ENCODE data around the gene GPR75.
A peak's percentile ranks its signal among the peaks of the same experiment; 100 is the strongest.

The GPR75 gene

DNA sequence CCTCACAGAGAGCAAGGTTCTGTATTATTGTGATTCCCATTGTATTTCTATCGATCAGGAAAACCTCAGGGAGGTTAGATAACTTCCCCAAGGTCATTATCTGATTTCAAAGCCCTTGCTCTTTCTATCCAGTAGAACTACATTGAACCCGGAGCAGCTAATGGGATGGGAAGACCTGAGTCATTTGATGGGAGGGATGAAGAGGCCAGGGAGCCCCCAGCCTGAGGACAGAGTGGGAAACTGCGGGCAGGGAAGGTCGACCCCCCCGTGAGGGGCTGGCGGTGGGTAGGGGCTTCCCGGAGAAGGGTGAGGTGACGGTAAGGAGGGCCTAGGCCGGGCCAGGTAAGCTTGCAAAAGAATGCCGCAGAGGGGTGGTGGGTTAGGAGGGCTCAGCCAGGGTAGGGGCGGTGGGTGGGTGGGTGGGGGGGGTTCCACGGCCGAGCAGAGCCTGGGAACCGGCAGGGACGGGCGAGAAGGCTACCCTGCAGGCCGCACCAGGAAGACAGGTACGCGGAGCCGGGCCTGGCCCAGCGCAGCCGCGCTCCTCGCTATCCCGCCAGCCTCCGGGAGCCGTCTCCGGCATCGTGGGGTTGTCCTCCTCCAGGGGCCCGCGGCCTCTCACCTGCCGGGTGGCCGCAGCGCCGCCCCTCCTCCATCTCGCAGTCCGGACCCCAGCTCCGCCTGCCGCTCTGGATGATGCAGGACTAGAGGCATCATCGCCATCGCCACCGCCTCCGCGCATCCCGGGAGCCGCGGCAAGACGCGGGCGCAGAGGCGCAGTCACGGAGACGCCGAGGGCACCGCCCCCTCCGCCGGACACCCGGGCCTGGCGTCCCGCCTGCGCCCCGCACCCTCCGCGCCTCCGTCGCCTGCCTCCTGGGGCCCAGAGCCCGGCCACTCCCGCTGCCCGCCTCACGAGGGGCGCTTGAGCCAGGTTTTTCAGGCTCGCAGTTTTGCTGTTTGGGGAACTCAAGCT lies at the start of gene GPR75:
TSS of gene GPR75 (minus strand) at position 762 of the 976 bp plus-strand sequence. CDS start 5,211 bp downstream, outside the sequence.
- DNase-seq = no peak

DNA sequence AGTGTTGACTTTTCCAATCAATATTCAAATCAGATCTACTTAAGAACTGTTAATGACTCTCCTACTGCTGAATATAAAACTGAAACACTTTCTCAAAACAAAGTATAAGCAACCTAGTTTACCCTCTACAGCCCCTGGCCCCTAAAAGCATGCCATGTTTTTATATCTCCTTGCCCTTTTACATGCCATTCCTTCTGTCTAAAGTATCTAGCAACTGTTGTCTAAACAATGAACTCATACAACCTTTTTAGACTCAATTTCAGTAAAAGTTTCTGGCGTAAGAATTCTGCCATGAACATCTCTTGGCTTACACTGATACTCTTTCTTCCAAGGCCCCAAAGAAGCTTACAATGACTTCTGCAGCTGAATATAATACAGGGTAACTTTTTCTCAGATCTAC lies 47.8 kb upstream of the GPR75 start:
- DNase-seq = no peak

DNA sequence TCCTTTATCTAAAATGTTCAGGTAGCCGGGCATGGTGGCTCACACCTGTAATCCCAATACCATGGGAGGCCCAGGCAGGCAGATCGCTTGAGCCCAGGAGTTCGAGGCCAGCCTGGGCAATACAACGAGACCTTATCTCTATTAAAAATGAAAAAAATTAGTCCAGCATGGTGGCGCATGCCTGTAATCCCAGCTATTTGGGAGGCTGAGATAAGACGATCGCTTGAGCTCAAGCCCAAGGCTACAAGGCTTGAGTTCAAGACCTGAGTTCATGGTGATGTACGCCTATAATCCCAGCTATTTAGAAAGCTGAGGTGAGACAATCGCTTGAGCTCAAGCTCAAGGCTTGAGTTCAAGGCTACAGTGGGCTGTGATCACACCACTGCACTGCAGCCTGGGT lies 45.6 kb upstream of the GPR75 start:
- no peak for DNase-seq

DNA sequence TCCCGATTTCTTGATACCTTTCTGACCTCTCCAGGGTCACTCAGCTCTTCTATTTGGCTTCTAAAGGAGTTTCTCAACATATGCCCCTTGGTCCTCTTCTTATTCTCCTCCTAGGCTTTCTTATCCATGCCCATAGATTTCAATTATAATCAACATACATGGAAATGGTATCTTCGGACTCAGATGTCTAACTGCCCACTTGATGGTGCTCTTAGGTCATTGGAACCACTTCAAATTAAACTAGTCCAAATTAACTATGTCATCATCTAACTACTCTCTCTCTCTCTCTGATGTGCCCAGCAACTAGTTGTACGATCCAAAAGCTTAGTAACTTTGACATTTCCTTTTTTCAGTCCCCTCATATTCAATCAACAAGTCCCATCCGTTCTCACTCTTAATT lies 43.2 kb upstream of the GPR75 start:
- no peak for DNase-seq

DNA sequence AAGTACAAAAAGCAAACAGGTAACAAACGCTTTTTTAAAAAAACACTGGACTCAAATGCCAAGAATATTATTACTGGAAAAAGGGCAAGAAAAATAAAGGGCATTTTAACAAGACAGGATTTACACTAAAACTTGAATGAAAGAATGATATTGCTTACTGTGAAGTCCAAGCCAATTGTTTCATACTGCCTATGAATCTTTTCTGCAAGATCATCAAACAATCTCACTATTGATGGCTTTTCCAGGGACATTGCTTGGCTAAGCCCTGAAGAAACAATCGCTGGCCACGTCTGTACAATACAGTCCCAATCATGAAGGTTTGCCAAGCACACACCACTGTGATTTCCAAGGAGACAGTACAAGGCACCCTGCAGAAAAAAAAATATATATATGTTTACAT lies 41.4 kb upstream of the GPR75 start:
- DNase-seq = no peak

DNA sequence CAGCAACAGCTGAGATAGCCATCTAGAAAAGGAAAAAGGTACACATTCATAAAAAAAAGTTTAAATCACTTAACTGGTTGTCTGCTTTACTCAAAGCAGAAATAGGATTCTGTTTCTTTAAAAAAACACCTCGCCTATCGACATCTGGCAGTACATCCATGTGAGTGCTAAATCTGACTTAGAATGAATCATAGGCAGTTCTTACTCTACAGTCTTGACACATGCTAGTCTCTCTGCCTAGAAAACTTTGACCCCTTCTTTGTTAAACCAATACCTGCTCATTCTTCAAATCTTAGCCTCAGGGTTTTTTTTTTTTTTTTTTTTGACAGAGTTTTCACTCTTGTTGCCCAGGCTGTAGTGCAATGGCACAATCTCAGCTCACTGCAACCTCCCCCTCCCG lies 37.1 kb upstream of the GPR75 start:
- DNase-seq = no peak

DNA sequence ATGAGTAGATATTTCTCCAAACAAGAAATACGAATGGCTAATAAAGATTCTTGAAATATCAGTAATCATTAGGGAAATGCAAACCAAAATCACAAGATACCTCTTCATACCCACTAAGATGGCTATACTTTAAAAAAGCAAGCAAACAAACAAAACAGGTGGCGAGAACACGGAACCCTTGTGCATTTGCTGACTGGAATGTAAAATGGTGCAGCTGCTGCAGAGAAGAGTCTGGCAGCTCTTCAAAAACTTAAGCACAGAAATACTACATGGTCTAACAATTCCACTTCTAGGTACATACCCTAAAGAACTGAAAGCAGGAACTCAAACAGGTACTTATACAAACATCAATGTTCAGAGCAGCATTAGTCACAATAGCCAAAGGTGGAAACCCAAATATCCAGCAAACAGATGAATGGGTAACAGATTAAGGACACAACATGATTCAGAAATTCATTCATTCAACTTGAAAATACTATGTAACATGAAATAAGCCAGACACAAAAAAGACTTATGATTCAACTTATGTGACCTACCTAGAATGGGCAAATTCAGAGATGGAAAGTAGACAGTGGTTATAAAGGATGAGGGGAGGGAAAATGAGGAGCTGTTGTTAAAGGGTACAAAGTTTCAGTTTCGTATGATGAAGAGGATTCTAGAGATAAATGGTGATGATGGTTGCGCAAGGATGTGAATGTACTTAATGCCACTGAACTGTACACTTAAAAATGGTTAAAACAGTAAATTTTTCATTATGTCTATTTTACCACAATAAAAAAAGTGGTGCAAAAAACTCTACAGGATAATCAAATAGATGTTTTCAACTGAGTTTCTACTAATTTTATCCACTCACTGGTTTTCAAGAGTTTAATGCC lies 26.9 kb upstream of the GPR75 start:
- DNase-seq = peak; percentile 1

DNA sequence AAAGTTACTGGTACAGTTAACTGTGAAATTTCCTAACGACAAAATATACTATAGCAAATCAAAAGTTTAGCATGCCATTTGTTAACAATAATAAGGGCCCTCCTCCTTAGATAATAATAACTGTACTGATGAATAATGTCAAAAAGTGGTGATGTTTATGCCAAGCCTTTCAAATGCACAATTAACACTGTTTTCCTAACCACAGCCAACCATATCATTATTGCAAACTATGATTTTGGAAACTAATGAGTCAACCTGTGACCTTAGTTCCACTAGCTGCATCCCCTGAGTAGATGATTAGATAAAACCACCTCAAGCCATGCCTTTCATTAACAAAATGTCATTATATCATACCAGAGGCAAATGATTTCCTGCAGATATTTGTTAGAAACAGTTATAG lies 25.1 kb upstream of the GPR75 start:
- no peak for DNase-seq

DNA sequence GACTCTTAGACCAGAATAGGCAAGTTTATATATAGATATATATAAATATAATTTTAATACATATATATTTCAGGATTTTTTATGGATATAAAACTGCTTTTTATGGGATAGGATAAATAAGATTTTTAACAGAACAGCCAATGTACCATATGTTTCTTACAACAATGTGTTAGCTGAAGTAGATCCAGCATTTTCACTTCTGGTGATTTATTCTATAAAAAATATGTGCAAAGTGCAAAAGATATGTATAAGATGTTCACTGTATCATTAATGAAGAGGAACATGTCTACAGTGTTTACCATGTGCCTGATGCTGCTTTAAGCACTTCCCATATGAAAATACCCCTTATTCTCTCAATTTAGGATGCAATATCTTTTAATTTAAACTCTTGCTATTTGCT lies 22.2 kb upstream of the GPR75 start:
- no peak for DNase-seq

DNA sequence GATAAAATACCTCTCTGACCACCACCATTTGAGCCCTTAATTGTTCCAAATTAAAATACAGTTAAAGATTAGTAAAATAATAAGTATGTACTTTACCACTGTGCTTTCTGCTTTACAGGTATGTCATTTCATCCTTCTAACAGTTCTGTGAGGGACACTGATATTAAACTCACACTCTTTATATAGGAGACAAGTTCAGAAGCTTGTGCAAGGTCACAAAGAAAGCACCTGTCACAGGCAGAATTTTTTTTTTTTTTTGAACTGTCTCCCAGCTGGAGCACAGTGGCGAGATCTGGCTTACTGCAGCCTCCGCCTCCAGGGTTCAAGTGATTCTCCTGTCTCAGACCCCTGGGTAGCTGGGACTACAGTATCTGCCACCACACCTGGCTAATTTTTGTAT lies 21.6 kb upstream of the GPR75 start:
- DNase-seq = no peak

DNA sequence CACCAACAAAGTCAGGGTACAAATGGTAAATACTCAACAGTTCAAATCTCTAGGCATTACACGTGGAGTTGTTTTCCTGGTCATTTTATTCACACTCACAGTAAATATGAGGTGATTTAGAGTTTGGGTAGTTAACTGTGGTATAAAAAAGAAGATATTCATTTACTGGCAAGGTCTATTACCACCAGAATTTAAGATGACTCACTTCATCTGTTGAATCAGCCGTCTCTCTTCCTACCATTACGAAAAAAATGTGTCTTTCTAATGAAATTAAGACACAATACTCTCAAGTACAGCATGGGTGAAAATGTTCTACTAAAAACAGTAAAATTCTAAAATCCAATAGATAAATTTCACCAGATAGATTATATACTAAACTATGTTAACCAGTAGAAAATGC lies 21.0 kb upstream of the GPR75 start:
- no peak for DNase-seq

DNA sequence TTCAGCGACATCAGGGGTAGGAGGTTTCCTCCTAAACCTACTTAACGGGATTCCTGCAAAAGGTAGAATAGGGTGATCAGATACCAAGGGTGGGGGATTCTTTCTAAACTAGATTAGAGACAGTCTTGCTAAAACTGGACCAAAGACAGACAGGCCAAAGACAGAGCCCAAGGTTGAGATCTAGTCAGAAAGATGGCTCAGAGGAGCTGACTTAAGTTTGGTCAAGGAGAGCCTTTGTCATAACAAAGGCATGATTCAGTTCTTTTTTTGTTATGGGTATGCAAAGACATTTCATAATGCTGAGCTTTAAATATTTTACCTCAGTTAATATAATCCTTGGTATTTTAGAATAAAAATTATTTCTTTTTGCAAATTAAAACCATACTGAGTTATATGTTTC lies 17.8 kb upstream of the GPR75 start:
- no peak for DNase-seq

DNA sequence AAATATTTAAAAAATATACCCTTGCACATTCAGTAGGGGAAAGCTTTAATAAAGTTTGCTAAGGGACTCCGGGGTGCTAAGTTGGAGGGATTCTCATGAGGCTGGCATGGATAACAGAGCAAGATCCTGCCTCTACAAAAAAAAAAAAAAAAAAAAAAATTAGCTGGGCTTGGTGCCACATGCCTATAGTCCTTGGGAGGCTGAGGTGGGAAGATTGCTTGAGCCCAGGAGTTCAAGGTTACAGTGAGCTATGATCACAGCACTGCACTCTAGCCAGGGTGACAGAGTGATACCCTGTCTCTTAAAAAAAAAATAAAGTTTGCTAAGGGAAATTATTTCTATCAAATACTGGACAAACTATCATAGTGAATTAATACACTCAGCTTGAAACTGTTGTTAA lies 17.3 kb upstream of the GPR75 start:
- no peak for DNase-seq

DNA sequence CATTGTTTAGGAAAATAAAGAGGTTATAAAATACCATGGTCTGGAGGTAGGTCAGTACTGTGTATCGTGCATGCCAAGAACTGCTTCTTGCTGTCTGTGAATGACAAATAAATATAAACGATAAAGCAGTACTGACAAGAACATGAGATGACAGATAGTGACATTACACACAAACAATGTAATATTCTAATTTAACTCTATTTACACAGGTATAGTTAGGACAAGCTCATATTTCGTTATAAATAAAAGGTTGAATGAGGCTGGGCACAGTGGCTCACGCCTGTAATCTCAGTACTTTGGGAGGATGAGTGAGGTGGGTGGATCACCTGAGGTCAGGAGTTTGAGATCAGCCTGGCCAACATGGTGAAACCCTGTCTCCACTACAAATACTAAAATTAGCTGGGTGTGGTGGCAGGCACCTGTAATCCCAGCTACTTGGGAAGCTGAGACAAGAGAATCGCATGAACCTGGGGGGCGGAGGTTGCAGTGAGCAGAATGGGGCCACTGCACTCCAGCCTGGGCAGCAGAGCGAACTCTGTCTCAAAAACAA lies 14.7 kb upstream of the GPR75 start:
- DNase-seq = no peak

DNA sequence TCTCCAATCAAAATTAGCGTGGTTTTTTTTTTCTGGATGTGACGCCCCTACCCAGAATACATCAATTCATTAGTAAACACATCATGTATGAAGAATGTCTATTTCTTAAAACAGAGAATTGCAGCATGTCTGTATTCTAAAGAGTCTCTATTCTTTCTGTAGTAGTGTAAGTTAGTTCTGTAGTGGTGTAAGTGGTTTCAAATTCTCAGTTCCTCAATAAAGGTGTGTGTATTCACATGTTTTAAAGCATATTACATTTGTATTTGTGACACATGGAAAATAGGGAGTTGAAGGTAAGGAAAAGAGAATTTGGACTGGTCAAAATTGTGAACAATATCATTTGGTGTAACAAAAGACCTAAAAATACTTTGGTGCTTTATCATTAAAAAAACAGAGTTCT lies 8.0 kb upstream of the GPR75 start:
- no peak for DNase-seq

DNA sequence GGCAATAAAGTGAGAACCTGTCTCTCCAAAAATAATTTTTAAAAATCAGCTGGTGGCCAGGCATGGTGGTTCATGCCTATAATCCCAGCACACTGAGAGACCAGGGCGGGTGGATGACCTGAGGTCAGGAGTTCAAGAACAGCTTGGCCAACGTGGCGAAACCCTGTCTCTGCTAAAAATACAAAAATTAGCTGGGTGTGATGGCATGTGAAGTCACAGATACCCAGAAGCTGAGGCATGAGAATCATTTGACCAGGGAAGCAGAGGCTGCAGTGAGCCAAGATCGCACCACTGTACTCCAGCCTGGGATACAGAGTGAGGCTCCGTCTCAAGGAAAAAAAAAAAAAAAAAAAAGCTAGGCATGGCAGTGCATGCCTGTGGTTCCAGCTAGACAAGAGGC lies 7.4 kb upstream of the GPR75 start:
- DNase-seq = no peak

DNA sequence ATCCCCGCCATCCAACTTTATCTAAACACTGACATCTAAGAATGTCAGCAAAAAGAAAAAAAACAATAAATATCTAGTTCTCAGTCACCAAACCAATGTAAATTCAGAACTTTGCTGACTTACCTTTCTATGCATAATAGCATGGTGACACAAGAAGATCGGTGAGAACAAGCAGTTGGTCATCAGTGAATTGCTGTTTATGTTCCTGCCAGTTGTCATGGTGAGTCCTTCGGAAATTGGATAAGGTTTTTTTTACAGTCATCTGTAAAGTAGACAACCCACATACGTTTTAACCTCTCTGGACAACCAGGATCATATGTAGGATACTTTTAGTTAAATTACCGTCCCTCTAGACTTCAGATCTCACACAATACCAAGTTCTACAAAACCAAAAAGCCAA lies 6.2 kb upstream of the GPR75 start:
- DNase-seq = no peak

DNA sequence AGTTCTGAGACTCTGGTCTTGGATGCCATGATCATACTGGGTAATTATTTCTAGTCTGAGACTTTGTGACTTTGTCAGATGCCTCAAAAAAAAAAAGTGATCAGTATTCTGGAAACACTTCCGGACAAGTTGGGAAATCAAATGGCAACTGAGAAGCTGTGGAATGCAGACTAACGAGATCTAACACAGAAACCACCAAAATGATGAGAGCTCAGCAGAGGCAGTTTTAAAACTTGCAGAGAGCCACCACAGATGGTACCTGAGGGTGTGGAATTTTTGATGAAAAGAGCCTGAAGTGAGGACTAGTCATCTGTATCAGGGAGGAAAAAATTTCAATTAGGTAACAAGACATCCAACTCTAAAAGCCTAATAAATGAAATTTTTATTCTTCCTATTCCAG lies 5.5 kb upstream of the GPR75 start:
- DNase-seq = no peak

DNA sequence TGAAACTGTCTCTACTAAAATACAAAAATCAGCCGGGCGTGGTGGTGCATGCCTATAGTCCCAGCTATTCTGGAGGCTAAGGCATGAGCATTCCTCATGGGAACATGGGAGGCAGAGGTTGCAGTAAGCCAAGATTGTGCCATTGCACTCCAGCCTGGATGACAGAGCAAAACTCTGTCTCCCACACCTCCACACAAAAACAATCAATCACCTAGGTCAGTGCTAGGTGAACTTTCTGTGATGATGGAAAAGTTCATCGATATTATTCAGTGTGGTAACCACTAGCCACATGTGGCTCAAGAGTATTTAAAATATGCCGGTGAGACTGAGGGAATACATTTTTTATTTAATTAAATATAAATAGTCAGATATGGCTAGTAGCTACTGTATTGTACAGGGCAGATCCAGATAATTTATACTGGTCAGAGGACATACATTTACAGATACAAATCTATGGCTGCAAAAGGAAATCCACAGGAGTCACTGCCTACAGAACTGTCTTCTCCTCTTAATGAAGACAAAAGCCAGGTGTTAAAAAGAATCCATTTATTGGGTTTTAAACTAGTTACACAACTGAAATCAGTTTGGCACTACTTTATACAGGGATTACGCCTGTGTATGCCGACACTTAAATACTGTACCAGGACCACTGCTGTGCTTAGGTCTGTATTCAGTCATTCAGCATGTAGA lies 3.9 kb upstream of the GPR75 start:
- no peak for DNase-seq

DNA sequence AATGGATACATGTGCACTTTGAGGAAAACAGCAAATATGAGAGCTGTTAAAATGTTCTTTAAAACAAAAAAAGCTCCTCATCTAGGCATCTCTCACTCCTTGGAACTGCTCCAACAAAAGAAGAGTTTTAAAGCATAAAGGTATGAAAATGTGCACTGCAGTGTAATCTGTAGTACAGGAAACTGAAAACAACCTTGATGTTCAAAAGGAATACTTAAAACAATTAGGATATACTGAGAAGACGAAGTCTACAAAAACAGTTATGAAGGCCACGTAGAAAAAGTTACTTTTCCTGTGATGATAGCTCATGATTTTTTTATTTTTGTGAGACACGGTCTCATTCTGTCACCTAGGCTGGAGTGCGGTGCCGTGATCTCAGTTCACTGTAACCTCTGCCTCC lies 2.1 kb upstream of the GPR75 start:
- no peak for DNase-seq

DNA sequence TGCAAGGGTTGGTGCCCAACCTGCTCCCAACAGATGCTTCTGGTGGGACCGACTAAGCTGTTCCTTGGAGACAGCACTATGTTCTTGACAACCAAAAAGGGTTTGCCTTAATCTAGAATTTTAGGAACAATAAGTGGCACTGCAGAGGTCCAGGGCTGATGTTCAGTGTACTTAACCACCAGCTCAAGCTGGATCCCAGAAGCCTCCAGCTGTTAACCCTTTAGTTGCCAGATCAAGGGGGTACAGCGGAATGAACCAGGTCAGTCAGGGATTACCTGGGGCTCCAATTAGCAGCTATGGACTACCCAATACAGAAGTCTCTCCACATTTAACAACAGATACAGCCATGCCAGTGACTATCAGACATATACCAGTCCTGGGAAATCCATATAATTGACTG lies 3.5 kb downstream of the GPR75 start:
- no peak for DNase-seq

DNA sequence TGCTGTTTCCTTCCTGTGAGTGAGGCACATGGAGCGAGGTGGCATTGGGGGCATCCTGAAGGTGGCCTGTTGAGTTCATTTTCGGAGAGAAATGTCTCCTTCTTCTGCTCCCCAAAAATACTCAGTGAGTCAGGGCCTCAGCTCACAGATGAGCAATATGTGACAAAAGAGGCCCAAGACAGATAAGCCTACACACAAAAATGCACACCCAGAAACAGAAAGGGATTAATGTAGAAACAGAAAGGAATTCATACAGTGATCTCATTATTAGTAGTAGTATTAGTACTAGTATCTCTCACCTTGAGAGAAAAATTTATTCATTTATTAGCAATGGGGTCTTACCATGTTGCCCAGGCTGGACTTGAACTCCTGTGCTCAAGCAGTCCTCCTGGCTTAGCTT lies 5.1 kb downstream of the GPR75 start:
- no peak for DNase-seq

DNA sequence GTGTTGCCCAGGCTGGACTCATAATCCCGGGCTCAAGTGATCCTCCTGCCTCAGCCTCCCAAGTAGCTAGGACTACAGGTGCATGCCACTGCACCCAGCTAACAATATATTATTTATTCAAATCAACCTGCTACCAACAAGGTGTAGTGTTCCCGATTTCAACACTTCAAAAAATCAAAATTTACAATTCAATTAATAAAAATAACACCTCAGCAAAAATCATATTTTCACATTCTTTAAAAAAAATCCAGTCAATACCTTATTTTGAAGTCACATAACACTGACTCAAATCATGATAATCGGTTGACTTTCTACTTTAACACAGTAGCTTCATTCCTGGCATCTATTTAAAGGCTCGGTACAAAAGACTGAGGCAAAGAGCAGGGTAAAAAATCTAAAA lies 7.2 kb downstream of the GPR75 start:
- no peak for DNase-seq

Measured in NCI-H774 (cell line).